Activated CD4-positive, alpha-beta T cell treated with anti-CD3 and anti-CD28 coated beads, Interleukin-2, amount 50 U/mL, for 16 hours (primary cell): ENCODE data around the gene PLEKHF1.

ENCODE experiments used
- DNase-seq: peaks from one replicate; pipeline ENCODE4 v3.0.0-alpha.2; 2020

Gene PLEKHF1

GRCh38 chr19:29680937-29681336 lies 15.7 kb downstream of the PLEKHF1 start:
- DNase-seq: no peak

DNA sequence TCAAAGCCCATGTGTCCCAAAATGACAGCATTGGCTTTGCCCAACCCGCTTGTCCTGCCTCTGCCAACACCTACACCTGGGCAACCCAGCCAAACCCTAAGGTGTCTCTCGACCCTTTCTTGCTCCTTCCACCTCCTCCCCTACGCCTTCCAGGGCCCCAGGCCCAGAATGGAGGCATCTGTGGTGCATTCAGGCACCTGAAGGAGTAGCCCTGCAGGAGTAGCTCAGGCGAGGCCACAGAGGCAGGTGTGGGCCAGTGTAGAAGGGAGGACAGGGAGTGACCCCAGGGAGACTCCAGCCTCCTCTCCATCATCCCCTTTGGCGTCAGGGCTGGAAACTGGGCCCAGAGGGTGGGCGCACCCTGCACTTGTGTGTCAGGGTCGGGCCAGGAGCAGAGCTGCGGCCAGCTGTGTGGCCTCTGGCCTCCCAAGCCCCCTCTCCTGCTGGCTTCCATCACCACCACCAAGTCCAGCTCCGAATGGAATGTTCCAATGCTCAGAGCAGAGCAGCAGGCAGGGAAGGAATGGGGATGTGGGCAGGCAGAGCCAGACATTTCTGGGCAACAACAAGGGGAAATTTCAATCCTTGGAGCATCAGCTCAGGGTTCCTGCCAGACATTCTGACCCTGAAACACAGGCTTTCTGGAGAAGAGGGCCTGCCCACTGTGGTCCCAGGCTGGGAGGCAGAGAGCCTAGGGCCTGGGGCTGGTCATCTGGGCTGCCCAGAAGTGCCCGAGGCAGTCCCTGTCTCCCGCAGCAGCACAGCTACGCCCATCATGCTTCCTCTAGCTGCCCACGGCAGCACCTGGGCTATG lies 16.4 kb downstream of the PLEKHF1 start:
- no peak for DNase-seq

GRCh38 chr19:29682236-29682895 lies 17.1 kb downstream of the PLEKHF1 start:
- no peak for DNase-seq

DNA sequence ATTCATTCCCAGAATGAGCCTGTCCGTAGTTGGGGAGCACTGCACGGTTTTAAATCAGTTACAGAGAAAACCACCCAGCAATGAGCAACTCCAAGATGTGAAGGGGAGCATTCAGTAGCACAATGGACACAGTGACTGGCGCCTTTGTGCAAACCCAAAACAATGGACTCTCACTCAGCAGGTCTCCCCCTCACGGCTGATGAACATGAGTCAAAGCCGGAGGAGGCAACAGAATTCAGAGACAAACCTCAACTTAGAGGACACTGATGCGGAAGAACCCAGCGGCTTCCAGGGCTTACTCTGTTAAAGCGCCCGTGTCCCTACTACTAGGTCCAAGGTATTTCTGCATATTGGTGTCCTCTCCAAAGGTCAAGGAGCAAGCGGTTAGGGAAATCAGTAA lies 17.7 kb downstream of the PLEKHF1 start:
- DNase-seq: no peak

GRCh38 chr19:29685326-29685725 lies 20.1 kb downstream of the PLEKHF1 start:
- DNase-seq: no peak

- no peak for DNase-seq
These were observed 21.1 kb downstream of the PLEKHF1 start for GRCh38 chr19:29686285-29686805.

DNA sequence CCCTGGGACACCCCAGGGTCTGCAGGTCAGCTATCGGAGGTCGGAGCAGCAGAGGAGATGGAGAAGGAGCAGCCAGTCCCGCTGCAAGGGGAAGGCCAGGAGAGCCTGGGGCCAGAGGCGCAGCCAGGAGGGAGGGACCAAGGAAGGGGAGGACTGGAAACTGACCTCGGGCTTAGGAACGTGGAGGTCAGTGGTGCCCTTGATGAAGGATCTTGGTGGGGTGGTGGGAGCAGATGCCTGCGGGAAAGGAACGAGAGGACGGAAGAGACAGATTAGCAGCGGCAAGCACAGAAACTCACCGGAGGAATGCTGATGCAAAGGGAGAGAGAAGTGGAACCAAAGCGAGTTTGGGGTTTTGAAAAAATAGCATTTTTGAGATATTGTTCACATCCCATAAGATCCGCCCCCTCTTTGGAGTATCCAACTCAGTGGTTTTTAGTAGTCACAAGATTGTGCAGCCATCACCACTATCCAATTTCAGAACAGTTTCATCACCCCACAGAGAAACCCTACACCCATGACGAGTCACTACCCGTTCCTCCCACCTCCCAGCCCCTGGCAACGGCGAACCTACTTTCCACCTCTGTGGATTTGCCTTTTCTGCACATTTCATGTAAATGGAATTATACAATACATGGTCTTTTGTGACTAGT lies 22.1 kb downstream of the PLEKHF1 start:
- DNase-seq: peak; percentile 62

DNA sequence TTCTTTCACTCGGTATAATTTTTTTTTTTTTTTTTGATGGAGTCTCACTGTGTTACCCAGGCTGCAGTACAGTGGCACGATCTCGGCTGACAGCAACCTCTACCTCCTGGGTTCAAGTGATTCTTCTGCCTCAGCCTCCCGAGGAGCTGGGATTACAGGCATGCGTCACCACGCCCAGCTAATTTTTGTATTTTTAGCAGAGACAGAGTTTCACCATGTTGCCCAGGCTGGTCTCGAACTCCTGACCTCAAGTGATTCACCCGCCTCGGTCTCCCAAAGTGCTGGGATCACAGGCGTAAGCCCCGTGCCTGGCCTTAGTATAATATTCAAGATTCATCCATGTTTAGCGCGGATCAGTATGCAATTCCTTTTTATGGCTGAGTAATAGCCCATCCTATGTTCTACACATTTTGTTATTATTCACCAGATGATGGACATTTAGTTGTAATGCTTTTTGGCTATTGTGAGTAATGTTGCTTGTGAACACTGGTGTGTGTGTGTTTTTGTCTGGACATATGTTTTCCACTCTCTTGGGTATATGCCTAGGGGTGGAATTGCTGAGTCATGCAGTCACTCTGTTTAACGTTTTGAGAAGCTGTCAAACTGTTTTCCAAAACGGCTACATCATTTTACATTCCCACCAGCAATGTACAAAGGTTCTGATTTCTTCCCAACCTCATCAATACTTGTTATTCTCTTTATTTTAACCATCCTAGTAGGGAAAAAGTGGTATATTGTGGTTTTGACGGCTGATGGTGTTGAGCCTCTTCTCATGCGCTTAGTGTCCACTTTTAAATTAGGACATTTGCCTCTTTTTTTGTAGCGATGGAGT lies 22.9 kb downstream of the PLEKHF1 start:
- DNase-seq: no peak

GRCh38 chr19:29690842-29691241 lies 25.6 kb downstream of the PLEKHF1 start:
- DNase-seq: peak; percentile 81

DNA sequence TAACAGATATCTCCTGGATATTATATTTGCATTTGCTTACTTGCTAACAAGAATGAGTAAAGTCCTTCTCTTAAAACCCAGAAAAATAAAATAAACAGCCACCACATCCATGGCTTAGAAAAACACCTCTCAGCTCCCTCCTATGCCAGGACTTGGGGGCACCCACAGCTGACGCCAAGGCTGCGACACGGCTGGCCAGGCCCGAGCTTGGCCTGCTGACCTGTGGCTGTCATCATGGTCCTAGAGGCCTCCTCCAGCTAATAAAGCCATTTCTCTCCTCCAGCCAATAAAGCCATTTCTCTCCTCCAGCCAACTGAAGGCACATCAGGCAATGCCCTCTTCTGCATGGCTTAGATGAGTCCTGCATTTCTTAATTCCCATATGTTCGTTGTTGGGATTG lies 28.9 kb downstream of the PLEKHF1 start:
- DNase-seq: no peak

DNA sequence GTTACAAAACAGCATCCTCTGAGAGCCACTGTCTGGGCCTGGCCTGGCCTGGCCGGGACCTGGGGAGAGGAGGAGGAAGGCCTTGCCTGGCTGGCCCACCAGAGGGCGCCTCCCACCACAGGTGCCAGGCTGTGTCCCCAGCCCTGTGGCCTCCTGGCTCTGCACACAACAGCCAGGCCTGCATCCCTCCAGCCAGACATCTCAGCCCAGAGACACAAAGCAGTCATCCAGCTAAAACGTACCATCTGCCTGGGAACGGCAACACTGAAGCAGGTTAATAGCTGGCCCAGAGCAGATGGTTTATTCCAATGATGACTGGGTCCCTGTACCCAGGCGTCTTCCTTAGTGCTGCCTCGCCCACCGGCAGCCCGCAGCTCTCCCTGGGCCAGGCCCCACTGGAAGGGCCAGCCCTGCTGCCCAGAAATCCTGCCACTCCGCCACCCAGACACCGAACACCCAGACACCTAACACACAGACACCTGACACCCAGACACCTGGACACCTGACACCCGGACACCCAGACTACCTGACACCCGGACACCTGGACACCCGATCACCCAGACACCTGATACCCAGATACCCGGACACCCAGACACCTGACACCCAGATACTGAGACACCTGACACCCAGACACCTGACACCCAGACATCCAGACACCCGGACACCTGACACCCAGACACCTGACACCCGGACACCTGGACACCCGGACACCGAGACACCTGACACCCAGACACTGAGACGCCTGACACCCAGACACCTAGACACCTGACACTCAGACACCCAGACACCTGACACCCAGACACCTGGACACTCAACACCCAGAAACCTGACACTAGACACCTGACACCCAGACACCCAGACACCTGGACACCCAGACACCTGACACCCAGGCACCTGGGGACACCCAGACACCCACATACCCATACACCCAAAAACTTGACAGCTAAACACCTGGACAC lies 29.7 kb downstream of the PLEKHF1 start:
- peak; percentile 77 for DNase-seq

DNA sequence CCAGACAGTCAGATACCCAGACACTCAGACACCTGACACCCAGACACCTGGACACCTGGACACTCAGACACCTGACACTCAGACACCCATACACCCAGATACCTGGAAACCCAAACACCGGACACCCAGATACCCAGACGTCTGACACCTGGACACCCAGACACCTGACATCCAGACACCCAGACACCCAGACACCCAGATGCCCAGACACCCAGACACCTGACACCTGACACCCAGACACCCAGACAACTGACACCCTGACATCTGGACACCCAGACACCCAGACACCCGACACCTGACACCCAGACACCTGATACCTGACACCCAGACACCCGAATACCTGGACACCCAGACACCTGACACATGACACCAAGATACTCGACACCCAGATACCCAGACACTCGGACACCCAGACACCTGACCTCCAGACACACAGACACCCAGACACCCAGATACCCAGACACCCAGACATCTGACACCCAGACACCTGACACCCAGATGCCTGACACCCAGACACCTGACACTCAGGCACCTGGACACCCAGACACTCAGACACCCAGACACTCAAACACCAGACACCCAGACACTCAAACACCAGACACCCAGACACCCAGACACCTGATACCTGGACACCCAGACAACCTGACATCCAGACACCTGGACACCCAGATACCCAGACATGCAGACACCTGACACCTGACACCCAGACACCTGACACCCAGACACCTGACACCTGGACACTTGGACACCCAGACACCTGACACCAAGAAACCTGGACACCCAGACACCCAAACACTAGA lies 30.7 kb downstream of the PLEKHF1 start:
- DNase-seq: no peak

DNA sequence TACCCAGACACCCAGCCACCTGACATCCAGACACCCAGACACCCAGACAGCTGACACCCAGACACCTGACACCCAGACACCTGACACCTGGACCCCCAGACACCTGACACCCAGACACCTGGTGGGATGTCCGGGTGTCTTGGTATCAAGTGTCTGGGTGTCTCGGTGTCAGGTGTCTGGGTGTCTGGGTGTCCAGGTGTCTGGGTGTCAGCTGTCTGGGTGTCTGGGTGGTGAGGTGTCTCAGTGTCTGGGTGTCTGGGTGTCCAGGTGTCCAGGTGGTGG lies 31.2 kb downstream of the PLEKHF1 start:
- no peak for DNase-seq

GRCh38 chr19:29697523-29698261 lies 32.4 kb downstream of the PLEKHF1 start:
- no peak for DNase-seq

DNA sequence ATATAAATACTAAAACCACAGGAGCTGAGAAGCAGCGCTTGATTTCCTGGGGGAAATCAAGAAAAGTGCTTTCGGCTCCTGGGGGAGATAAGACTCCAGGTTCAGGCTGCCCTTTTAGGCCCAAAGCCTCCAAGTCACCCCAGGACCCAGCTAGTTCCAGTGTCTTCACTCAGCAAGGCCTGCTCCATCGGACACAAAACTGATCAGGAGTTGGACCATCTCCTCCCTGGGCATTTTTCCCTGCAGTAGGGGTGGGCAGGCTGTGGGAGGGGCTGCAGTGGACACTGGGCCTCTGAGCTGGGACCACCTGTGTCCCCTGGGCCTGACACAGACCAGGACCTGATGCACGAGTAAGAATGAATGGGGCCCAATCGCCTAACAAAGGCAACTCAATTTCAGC lies 34.6 kb downstream of the PLEKHF1 start:
- no peak for DNase-seq

DNA sequence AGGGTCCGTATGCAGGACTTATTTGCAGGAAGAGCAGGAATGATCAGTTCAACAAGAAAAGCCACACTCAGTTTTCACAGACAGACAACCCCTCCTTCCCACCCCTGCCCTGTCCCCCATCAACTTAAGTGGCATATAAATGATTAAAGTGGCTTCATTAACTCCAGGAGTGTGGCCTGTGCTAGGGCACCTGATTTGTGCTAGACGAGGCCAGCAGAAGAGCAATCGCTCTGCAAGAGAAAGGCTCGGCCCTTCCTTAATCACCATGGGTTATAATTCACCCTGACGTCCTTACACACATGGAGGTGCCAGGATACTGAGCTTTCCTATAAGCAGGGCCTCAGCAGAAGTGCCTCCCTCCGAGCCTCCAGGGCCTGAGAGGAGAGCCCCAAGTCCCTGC lies 35.2 kb downstream of the PLEKHF1 start:
- no peak for DNase-seq

DNA sequence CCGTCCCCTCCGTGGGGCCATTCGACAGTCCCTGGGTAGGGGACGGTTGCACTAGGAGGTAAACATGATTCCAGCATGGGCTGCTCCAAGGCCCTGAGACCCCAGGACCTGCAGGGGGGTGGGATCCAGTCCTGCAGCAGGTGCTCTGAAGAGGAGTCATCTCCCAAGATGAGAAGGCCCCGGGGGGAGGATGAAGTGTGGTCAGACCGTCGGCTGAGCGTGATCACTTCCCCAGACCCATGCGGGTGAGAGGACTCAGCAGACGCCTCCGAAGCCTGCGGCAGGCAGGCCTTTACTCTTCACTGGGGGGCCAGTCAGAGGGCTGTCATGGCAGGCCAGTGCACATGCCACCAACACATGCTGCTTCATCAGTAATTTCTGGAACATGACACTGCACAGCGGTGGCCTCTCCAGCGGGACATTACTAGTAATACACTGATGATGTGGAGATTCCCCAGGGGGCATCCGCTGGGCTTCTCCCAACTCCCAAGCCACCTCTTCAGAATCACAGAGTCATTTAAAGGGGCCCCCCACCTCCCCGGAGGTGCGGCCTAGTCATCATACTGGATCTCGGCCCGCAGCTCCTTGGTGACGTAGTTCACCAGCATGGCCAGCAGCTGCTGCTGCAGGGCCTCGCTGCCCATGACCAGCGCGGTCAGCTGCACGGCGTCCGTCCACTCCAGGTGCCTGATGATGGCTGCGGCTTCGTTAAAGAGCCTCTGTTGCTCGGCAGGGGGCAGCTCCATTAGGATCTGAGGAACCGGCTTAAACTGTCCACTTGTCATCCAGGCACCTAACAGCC lies 37.1 kb downstream of the PLEKHF1 start:
- DNase-seq: no peak

- DNase-seq: no peak
These were observed 37.7 kb downstream of the PLEKHF1 start for GRCh38 chr19:29702963-29703320.
